G401.6 (cell line): Measurements from ENCODE around the gene QSOX1.
"Not testable (repeated sequence)": the region's sequence is repeated elsewhere in the genome, so short reads cannot be mapped to it uniquely, and the experiment has no call there.

Source experiments
- FAIRE-seq: peaks from 2 replicates; lab custom pipeline; 2012; peaks lifted over from hg19 to GRCh38; lab: Jason Lieb, UNC

QSOX1 gene

GRCh38 chr1:180154325-180155181, at the start of gene QSOX1:
Gene QSOX1, plus strand, starts transcription at chr1:180154869. Its CDS starts 39 bp downstream, at chr1:180154908.
- no peak for FAIRE-seq

- FAIRE-seq = no peak
Measured at GRCh38 chr1:180112091-180112490, 42.6 kb upstream of the QSOX1 start.

- FAIRE-seq = no peak
Measured at GRCh38 chr1:180112984-180113647, 41.6 kb upstream of the QSOX1 start.

GRCh38 chr1:180114396-180114945, 40.2 kb upstream of the QSOX1 start:
- FAIRE-seq = no peak

- FAIRE-seq = no peak
Measured at GRCh38 chr1:180116964-180117763, 37.5 kb upstream of the QSOX1 start.

- FAIRE-seq = no peak
Measured at GRCh38 chr1:180117764-180118116, 36.9 kb upstream of the QSOX1 start.

- FAIRE-seq = no peak
Measured at GRCh38 chr1:180119837-180120236, 34.8 kb upstream of the QSOX1 start.

- FAIRE-seq = no peak
Measured at GRCh38 chr1:180123463-180123936, 31.2 kb upstream of the QSOX1 start.

- no peak for FAIRE-seq
Measured at GRCh38 chr1:180130651-180131050, 24.0 kb upstream of the QSOX1 start.

GRCh38 chr1:180131510-180131909, 23.2 kb upstream of the QSOX1 start:
- FAIRE-seq = no peak

GRCh38 chr1:180133193-180133592, 21.5 kb upstream of the QSOX1 start:
- no peak for FAIRE-seq

GRCh38 chr1:180133688-180134087, 21.0 kb upstream of the QSOX1 start:
- FAIRE-seq = not testable (repeated sequence)

GRCh38 chr1:180135535-180135934, 19.1 kb upstream of the QSOX1 start:
- no peak for FAIRE-seq

GRCh38 chr1:180136331-180136967, 18.2 kb upstream of the QSOX1 start:
- no peak for FAIRE-seq

GRCh38 chr1:180136968-180137356, 17.7 kb upstream of the QSOX1 start:
- FAIRE-seq = no peak

- FAIRE-seq = no peak
Measured at GRCh38 chr1:180137776-180138175, 16.9 kb upstream of the QSOX1 start.

GRCh38 chr1:180141381-180141934, 13.2 kb upstream of the QSOX1 start:
- FAIRE-seq = no peak

GRCh38 chr1:180143359-180143758, 11.3 kb upstream of the QSOX1 start:
- FAIRE-seq = no peak

GRCh38 chr1:180144659-180145357, 9.9 kb upstream of the QSOX1 start:
- FAIRE-seq = no peak

GRCh38 chr1:180145446-180145845, 9.2 kb upstream of the QSOX1 start:
- no peak for FAIRE-seq

- FAIRE-seq = no peak
Measured at GRCh38 chr1:180150982-180151381, 3.7 kb upstream of the QSOX1 start.
